IMR-90 (cell line): ENCODE results near the gene TNNT1.

ENCODE experiments used
- FOS ChIP-seq: fragments of 150-350 bp; IDR thresholded peaks from 2 replicates; pipeline ENCODE4 v1.6.1; 2016; ENCODE audit warnings: low read depth, low read length
- MAFK ChIP-seq: IDR thresholded peaks from 2 replicates; pipeline ENCODE4 v1.6.1; 2012; ENCODE audit warnings: low read depth, low read length, improper control_type of control experiment
- MAZ ChIP-seq: IDR thresholded peaks from 2 replicates; pipeline ENCODE4 v1.6.1; 2012; ENCODE audit warnings: low read depth, mild to moderate bottlenecking, low read length, improper control_type of control experiment, moderate library complexity, borderline replicate concordance
- MXI1 ChIP-seq: IDR thresholded peaks from 2 replicates; pipeline ENCODE4 v1.6.1; 2012; ENCODE audit warnings: low read depth, mild to moderate bottlenecking, low read length, moderate library complexity, borderline replicate concordance
- POLR2A ChIP-seq: IDR thresholded peaks from 2 replicates; pipeline ENCODE4 v1.6.1; 2012; ENCODE audit warnings: mild to moderate bottlenecking, low read depth, low read length
- RCOR1 ChIP-seq: IDR thresholded peaks from 2 replicates; pipeline ENCODE4 v1.6.1; 2012; ENCODE audit warnings: mild to moderate bottlenecking, low read length, improper control_type of control experiment; ENCODE audit not compliant: insufficient replicate concordance
- TF ChIP-seq, protein P1 (sequence below): conservative IDR thresholded peaks from 2 replicates; pipeline ENCODE4 v1.5.1; 2012; ENCODE audit warnings: mild to moderate bottlenecking, low read depth, low read length, improper control_type of control experiment
- TF ChIP-seq, protein P2 (sequence below): fragments of 150-350 bp; IDR thresholded peaks from 2 replicates; pipeline ENCODE4 v1.6.1; 2016; ENCODE audit warnings: low read depth, mild to moderate bottlenecking, low read length, moderate library complexity, borderline replicate concordance
- TF ChIP-seq, protein P3 (sequence below): fragments of 150-350 bp; IDR thresholded peaks from 2 replicates; pipeline ENCODE4 v1.6.1; 2017; ENCODE audit warnings: mild to moderate bottlenecking, antibody characterized with exemption, low read length, low read depth

DNA sequence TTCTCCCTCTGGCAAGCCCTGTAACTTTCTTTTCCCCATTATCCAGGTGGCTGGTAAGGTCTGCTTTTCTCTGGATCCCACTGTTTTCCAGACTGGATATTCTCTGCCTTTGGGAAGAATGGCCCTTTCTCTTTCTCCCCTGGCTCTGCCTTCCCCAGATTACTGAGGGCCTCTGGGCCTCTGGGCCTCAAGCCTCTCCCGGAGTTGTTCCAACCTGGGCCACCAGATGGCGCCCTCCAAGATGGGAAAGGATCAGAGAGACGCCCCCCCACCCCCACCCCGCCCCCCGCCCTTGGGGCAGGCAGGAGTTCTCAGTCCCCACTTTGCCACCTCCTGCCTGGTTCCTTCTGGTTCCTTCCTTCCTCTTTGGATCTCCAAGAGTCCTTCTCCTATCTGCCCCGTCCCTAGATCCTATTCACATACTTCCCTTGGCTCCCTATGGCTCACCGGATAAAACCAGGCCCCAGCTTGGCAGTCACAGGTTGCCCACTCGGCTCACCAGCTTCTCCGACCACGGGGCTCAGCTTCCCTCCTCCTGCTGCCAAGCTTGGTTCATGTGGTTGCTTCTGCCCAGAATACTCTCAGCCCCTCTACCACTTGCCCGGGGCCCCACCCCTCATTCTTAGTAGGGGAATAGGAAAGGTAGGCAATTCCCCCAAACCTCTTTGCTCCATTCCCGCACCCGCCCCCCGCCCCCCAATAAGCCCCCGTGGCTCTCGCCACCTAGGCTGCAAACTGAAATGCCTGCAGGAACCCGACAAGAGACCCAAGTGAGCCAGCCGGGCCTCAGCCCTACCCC is 60.3 kb downstream of the TNNT1 start:
- TF ChIP-seq, protein P1, sequence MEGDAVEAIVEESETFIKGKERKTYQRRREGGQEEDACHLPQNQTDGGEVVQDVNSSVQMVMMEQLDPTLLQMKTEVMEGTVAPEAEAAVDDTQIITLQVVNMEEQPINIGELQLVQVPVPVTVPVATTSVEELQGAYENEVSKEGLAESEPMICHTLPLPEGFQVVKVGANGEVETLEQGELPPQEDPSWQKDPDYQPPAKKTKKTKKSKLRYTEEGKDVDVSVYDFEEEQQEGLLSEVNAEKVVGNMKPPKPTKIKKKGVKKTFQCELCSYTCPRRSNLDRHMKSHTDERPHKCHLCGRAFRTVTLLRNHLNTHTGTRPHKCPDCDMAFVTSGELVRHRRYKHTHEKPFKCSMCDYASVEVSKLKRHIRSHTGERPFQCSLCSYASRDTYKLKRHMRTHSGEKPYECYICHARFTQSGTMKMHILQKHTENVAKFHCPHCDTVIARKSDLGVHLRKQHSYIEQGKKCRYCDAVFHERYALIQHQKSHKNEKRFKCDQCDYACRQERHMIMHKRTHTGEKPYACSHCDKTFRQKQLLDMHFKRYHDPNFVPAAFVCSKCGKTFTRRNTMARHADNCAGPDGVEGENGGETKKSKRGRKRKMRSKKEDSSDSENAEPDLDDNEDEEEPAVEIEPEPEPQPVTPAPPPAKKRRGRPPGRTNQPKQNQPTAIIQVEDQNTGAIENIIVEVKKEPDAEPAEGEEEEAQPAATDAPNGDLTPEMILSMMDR, result peak; percentile 51
- TF ChIP-seq, protein P2, sequence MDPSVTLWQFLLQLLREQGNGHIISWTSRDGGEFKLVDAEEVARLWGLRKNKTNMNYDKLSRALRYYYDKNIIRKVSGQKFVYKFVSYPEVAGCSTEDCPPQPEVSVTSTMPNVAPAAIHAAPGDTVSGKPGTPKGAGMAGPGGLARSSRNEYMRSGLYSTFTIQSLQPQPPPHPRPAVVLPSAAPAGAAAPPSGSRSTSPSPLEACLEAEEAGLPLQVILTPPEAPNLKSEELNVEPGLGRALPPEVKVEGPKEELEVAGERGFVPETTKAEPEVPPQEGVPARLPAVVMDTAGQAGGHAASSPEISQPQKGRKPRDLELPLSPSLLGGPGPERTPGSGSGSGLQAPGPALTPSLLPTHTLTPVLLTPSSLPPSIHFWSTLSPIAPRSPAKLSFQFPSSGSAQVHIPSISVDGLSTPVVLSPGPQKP, result no peak
- TF ChIP-seq RCOR1 (no peak), POLR2A (no peak), MAFK (no peak), MXI1 (no peak), MAZ (peak; percentile 51; the same call in 1 of the 2 replicates), FOS (no peak)
- TF ChIP-seq, protein P3, sequence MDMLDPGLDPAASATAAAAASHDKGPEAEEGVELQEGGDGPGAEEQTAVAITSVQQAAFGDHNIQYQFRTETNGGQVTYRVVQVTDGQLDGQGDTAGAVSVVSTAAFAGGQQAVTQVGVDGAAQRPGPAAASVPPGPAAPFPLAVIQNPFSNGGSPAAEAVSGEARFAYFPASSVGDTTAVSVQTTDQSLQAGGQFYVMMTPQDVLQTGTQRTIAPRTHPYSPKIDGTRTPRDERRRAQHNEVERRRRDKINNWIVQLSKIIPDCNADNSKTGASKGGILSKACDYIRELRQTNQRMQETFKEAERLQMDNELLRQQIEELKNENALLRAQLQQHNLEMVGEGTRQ, result no peak
